Pons (tissue), 1 donor: ENCODE results near the gene MOV10L1.
"Not testable (repeated sequence)": the region's sequence is repeated elsewhere in the genome, so short reads cannot be mapped to it uniquely, and the experiment has no call there.

Experiments used
- DNase-seq: peaks from one replicate; pipeline ENCODE4 v3.0.0-alpha.2; 2016; ENCODE audit warnings: low spot score

MOV10L1 gene

DNA sequence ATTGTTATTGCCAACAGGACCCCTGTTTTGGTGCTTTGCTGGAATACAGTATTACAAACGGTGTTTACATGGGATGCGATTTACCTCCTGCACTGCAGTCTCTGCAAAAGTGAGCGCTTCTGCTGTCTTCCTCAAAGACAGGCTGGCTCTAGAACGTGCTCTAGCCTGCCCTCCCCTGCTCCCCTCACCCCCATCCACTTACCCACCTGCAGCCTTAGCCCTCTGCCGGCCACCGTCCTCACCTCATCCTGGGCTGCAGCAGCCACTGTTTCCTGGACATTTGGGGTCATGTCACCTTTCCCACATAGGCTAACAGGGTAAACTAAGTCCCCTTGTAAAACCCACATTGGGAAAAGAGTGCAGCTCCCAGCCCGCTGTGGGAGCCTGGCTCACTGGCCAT is 71.1 kb downstream of the MOV10L1 start:
- no peak for DNase-seq

DNA sequence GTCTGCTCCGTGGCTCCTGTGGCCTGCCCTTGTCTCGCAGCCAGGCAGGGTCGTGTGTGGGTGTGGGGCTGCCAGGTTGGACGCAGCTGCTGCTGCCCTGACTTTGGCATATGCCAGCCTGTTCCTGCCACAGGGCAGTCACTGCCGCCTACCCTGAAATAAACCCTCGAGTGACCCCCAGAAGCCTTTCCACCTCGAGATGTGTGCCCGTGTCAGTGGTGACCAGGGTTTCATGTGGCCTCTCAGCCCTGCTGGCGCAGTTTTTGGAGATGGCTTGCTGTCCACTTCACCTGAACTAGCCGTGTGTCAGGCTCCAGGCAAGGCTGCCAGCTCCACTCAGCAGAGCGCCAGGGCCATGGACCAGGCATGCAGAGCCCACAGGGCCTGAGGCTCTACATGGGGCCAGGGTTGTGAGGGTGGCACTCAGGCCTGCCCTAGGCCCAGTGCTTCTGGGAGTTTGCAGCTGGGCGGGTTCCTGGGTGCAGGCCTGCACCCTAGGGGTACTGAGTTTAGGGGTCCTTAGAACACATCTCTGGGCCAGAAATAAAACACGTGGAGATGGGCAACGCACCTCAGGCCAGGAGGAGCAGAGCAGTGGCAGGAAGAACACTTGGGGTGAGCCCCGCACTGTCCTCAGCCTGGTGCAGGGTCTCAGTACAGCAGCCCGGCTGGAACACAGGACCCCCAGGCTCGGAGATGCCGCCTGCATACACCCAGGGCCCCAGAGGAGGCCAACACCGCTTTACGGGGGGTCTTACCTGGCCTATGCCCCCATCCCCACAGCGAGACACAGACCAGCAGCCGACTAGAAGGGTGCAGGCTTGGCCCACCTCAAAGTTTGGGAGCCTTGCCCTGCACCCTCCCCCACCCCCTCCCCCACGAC is 71.9 kb downstream of the MOV10L1 start:
- DNase-seq = no peak

DNA sequence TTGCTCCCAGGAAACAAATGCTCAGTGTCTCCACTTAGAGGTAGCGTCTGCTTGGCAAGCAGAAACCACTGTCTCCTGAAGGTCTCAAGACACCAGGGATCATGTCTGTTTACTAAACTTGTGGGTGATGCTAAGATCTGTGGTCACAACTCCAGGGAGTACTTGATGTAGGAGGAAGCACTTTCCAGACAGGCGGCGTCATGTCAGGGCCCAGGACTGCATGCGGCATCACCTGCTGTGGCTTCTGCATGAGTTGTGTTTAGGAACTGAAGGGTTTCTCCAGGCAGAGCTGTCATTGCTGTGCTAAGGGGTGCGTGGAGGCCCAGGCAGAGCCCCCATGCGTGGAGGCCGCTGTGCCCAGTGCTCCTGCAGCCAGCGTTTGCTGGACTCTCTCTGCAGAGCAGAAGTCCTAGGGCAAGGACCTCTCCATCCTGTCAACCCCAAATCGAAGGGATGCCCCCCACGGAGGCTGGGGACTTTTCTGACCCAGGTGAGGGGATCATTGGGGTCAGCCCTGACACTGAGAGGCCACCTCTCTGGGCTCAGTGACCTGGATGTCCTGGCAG is 72.7 kb downstream of the MOV10L1 start:
- DNase-seq = no peak

DNA sequence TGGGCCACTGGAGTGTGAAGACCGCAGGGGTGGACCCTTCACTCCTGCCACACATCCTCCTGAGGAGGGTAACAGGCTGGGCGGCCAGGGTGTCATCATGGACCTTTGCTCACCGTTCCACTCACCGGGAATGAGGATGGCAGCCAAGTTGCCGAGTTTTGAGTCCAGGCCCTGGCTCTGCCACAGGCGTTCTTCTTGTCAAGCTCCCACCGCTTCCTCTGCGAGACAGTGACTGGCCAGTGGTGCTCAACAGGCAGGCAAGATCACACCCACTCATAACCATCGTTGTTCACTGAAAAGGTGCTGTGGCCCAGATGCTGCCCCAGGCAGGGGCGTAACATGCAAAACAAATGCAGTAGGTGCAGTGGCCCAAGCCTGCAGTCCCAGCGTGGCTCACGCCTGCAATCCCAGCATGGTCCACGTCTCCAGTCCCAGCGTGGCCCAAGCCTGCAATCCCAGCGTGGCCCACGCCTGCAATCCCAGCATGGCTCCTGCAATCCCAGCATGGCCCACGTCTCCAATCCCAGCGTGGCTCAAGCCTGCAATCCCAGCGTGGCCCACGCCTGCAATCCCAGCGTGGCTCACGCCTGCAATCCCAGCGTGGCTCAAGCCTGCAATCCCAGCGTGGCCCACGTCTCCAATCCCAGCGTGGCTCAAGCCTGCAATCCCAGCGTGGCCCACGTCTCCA is 75.8 kb downstream of the MOV10L1 start:
- DNase-seq = no peak

DNA sequence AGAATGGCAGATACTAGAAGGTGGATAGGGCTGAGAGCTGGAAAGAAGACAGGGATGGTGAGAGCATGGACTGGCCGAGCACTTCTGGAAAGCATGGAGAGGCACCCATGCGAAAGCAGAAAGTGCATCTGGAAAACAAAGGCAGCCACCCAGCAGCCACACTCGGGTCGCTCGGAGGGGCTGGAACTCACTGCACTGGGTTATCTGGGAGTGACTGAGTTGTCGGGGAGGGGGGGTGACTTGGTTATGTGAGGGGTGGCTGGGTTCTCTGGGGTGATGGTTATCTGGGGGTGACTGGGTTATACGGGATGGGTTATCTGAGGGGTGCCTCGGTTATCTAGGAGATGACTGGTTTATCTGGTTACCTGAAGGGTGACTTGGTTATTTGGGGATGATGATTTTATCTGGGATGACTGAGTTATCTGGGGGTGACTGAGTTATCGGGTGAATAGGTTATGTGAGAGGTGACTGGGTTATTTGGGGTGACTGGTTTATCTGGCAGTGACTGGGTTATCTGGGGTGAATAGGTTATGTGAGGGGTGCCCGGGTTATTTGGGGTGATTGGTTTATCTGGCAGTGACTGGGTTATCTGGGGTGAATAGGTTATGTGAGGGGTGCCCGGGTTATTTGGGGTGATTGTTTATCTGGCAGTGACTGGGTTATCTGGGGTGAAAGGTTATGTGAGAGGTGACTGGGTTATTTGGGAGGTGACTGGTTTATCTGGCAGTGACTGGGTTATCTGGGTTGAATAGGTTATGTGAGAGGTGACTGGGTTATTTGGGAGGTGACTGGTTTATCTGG is 78.1 kb downstream of the MOV10L1 start:
- no peak for DNase-seq

DNA sequence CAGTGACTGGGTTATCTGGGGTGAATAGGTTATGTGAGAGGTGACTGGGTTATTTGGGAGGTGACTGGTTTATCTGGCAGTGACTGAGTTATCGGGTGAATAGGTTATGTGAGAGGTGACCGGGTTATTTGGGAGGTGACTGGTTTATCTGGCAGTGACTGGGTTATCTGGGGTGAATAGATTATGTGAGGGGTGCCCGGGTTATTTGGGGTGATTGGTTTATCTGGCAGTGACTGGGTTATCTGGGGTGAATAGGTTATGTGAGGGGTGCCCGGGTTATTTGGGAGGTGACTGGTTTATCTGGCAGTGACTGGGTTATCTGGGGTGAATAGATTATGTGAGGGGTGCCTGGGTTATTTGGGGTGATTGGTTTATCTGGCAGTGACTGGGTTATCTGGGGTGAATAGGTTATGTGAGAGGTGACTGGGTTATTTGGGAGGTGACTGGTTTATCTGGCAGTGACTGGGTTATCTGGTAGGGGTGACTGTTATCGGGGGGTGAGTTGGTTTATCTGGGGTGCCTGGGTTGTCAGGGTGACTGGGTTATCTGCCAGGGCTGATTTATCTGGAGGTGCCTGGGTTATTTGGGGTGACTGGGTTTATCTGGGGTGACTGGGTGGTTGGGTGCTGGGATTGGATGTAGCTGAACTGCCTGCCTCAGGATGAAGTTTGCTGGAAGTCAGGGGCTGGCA is 78.8 kb downstream of the MOV10L1 start:
- not testable (repeated sequence) for DNase-seq

DNA sequence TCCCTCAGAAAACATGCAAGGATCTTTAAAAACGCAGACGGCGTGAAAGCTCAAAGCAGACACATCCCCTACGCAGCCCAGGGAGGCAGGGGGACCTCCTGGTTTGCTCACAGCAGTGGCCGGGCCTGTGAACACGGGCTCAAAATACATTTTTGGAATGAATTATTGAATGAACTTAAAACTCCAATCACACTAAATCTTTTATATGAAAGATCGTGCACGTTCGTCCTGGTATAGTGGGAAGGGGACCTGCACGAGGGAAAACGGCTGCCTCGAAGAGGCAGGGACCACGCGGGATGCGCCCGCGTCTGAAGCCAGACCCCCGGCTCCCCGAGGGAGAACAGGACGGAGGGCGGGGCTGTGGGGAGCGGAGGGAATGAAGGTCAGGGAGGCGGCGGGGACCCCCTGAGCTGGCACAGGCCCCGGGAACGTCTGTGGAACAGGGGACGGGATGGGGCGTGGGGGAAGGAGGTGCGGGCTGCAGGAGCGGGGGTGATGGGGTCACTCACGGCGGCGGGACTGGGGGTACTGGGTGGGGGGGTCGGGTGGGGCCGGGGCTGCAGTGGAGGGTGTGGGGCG is 79.5 kb downstream of the MOV10L1 start:
- no peak for DNase-seq

DNA sequence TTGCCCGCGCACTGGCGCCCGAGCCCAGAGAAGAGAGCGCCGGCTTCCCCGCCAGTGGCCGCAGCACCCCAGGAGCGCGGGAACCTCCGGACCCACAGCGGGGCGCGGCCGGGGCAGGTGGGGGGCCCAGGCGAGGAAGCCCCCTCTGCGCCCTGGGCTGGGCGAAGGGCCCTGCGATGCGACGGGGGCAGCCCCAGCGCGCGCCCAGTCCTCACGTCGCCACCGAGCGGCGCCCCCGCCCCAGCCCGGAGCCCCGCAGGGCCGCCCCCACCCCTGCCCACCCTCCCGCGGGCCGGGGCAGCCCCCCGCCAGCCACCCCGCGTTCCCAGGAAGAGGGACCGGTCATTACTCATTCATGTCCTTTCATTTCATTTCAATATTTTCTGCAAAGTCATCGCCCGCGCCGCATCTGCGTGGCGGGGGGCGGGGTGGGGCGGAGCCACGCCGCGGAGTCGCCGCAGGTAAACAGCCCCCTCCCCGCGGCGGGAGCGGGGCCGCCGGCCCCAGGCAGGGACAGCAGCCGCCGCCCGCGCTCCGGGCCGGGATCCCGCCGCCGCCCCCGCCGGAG is 80.1 kb downstream of the MOV10L1 start:
- DNase-seq = no peak

DNA sequence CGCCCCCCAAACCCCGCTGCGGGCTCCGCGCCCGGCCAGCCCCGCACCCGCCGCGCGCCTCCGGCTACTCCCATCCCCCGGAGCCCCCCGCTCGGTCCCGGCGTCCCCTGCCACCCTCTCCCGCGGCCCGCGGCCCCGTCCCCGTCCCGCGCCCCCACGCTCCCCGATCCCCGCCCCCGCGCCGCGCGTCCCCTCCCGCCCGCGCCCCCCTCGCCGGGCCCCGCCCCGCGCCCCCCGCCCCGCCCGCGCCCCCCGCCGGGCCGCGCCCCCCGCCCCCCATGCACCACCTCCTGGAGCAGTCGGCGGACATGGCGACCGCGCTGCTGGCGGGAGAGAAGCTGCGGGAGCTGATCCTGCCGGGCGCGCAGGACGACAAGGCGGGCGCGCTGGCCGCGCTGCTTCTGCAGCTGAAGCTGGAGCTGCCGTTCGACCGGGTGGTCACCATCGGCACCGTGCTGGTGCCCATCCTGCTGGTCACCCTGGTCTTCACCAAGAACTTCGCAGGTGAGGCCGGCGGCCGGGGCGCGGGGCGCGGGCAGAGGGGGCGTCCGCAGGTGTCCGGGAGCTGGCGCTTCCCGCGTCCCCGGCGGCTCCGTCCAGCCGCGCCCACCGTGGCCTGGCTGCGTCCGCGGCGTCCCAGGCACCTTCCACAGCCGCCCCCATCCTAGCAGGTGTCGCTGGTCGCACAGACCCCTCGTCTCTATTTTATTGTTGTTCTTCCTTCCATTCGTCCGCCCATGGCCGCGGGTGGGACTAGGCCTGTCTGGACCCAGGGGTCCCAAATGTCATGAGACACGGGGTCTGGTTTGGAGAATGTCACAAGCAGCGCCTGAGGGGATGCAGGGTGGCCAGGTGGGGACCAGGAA is 80.9 kb downstream of the MOV10L1 start, which contains the start of gene PANX2:
Gene PANX2 (plus strand): TSS at position 279 of the 866 bp plus-strand sequence. CDS start 0 bp downstream, at position 279.
- no peak for DNase-seq

DNA sequence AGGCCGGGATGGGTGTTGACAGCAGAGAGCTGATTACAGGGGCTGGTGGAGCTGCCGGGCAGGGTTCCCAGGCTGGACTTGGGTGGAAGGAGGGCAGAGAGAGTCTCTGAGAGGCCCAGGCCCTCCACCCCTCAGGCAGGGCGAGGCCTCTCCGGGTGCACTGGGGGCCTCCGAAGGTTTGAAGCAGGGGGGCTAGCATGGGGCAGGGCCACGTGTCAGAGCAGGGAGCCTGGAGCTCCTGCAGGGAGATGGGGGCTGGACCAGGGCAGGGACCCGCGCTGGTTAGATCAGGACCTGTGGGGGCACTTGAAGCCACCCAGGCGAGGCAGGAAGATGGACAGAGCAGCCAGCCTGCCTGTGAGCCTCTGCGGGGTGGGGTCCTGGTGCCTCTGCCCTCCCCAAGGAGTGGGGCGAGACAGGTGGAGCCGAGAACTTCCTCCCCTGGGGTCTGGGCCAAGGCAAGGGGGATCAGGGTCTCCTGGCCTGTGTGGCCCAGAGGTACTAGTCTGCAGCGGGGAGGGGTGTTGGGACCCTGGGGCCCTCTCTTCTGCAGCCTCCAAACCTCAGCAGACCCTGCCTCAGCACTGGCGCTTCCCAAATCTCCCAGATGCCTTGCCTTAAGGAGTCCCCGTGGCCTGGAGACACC is 81.6 kb downstream of the MOV10L1 start:
- no peak for DNase-seq

DNA sequence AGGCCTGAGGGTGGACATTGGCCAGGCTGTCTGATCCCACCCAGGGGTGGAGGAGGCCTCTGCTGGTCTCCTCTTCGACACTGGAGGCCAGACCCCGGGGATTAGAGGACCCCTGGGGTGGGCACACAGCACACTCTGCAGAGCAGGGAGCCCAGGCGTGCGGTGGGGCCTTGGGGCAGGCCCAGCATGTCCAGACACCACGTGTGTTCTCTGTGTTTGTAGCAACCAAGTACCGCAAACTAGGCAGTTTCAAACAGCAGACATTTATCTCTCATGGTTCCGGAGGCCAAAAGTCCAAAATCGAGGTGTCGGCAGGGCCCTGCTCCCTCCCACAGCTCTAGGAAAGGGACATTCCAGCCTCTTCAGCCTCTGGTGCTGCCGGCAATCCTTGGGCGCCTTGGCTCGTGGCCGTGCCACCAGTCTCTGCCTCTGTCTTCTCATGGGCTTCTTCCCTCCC is 82.2 kb downstream of the MOV10L1 start:
- DNase-seq = no peak

DNA sequence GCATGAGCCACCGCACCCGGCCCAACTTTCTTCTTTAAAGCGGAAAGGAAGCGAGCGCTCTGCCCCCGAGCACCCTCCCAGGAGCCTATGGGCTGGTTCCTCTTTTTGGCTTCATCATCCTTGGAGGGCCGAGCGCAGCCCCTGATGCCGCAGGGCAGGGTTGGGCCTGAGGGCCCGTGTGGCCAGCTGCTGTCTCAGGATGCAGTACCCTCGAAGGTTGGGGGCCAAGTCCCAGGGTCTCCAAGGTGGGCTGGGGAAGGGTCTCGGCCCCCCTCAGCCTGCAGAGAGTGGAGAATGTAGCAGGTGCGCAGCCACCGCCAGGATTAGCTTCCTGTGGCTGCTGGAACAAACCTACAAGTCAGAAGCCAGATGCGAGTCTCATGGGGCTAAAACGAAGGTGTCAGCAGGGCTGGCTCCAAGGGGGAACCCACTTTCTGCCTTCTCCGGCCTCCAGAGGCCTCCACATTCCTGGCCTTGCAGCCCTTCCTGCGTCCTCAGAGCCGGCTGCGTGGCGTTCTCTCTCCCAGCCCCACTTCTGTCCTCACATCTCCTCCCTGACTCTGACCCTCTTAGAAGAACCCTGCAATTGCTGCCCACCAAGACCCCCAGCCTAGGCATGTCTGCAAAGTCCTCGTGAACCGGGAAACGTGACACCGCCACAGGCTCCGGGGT is 83.6 kb downstream of the MOV10L1 start:
- DNase-seq = no peak

DNA sequence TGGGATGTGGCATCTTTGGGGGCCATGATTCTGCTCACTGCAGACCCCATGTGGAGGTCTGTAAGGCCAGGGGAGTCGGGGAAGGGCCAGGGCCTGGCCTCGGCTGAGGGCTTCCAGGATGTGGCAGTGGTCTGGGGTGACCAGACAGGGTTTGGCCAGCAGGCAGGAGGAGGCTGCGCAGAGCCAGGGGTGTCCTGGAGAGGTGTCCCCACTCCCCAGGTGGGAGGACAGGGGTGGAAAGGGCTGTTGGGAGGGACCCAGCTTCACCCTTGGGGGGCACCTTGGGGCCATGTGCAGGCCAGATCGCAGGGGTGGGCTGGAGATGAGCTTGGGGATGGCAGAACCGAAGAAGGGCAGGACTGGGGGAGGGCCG is 84.2 kb downstream of the MOV10L1 start:
- no peak for DNase-seq

DNA sequence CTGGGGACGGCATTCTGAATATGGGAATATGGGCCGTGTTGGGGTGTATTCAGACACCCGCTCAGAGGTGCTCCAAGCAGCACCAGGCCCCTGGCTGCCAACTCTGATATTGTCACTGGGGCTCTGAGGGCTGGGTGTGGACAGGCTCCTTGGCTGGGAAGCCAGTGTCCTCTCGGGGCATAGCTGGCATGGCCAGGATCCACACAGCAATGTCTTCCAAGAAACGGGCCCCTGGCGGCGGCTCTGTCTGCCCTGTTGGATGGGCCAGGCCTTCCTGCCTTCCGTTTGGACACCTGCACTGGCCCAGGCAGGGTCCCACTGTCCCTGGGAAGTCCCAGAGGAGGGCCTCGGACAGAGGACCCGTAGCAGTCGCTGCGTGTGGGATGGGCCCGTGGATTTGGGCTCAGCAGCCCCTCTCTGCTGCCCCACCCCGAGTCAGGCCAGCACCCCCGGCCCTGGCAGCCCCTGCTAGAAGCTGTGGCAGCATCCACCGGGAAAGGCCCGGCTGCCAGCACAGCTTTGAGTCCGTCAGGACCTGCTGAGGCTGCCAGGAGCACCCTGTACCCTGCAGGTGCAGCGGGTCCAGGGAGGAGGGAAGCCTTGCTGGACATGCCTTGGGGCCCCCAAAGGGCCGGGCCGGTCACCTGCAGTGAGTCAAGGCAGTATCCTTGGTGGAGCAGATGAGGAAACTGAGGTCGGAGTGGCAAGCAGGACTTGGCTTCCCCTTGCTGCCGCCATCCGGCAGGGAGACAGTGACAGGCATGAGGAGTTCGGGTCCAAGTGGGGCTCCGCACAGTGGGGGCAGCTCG is 84.8 kb downstream of the MOV10L1 start:
- no peak for DNase-seq

DNA sequence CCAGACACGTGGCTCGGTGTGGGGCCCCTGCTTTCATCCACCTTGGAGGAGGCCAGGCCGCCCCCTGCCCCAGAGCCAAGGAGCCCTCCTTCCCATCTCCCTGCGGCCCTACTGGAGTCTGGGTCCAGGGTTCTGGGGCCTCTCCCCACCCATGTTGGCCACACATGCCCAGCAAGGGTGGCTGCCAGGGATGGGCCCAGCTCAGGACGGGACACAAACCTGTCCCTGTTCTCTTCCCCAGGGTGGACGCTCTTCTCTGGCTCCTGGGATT is 85.3 kb downstream of the MOV10L1 start:
- DNase-seq = no peak

DNA sequence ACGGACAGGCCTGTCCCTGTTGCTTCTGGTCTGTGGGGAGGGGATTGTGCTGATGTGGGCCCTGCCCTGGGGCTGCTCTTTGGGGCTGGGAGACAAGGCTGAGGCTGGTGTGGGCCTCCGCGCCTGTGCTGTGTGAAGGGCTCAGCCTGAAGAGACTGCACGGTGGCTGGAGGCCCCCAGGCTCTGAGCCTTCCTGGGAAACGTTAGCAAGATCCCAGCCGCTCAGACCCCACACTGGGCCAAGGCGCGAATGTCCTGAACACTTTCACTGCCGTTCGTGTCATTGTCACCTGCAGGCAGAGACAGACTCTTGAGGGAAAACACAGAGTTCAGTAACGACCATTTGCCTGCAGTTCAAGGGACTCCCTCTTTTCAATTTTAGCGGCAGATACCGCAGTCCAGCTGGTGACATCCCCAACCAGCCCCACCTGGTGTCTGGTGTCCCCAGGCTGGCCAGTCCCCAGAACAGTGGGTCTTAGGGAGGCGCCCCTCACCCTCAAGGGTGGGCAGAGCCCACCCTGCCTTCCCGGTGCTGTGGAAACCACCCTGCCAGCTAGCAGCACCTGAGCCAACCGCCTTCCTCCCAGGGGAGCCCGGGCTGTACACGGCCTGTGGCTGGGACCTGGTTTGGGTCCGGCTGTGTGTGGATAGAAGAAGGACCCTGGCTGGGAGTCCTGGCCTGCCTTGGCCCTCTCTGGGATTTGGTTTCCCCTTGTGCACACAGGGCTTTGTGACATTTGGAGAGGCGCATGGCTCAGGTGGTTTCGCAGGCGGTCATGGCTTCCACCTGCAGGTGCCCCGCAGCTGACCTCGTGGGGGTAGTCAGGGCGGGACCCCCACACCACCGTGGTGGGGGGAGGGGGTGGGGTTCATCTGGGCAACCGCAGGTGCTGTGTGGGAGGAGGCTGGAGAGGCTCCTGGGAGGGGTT is 86.4 kb downstream of the MOV10L1 start:
- DNase-seq = no peak
